Left colon (tissue), 2 donors: ENCODE results near the gene OR10J1. TPM values are rescaled to one million over a fixed set of nuclear protein-coding genes. Genes with fewer than 3 reads are reported as not detected.
"Not testable (repeated sequence)": the region's sequence is repeated elsewhere in the genome, so short reads cannot be mapped to it uniquely, and the experiment has no call there.

Experiments used
- ATAC-seq: fragments of 200-7000 bp; cut with Tn5 transposase; one replicate; pipeline ENCODE4 v1.9.1; 2020; ENCODE audit warnings: mild to moderate bottlenecking, moderate library complexity
- DNase-seq, 2 donors: peaks; one replicate each; pipeline ENCODE4 v3.0.0-alpha.2; 2020
- intact Hi-C, 2 donors: fragments of 100-400 bp; cut with DNase I in 1 of 2; cut with micrococcal nuclease in 1 of 2; formaldehyde crosslinking; loops; one replicate each; pipeline versions ENCODE4 v1.11.2 to v1.14.0; 2022; cut with DNase I, micrococcal nuclease
- long read RNA-seq: library from polyadenylated mRNA; unstranded; transcript quantifications from one replicate; pipeline ENCODE4 v2.0.0, GENCODE V29; 2021
- total RNA-seq, 2 donors: library from RNA; stranded (reverse); fragmentation: NEBNext Ultra II Directional; extraction: Animal tissue kit (Norgen Biotek cat#: 25700); gene quantifications; one replicate each; pipeline ENCODE4 v1.2.1, GENCODE V29; 2021
- donor health status: DM: no; HTN: no; CAD: no.
- donor health status: DM: yes; HTN: yes; CAD: no.

OR10J1 gene
- total RNA-seq: not detected
- long read RNA-seq: 0 reads

DNA sequence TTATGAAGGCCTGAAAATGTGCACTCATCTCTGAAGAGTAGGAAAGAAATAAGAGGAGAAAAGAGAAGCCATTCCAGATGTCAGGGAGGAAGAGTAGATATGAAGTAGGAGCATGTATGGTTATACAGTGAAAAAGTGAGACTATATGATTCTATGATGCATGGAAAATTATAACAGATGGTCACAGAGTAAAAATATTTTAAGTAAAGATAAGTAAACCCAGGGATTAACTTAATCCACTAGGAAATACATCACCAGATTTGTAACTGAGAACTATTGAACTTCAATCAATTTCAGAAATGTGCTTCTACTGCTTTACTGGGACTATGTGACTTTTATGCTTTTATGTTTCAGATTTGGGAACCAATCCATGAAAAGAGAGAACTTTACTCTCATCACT is at the start of gene OR10J1:
TSS of gene OR10J1 (plus strand) at position 301 of the 400 bp plus-strand sequence. CDS start at position 371, 70 bp downstream.
- ATAC-seq (no peak), DNase-seq (no peak)
- intact Hi-C loops: no loop called here

DNA sequence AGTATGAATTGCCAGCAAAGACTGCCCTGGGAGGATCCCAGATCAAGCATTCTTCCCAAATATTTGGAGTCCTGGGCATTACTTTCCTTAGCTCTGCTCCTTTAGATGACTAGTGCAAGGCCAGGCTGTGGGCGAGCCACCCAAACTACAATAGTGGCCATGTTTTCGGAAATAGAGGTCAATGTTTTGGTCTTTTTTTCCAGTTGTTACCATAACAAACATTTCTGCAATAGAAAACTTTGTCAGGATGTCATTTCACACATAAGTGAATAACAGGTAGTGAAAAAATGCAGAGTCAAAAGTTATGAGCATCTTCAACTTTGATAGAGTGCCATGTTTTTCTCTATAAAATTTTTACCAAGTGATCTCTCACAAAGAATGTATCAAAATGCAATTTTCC is 32.7 kb upstream of the OR10J1 start:
- no peak for ATAC-seq
- intact Hi-C loops: no loop called here
- no peak for DNase-seq

GRCh38 chr1:159408862-159409400 is 30.6 kb upstream of the OR10J1 start:
- ATAC-seq (no peak), DNase-seq (no peak)
- intact Hi-C loops: no loop called here

- ATAC-seq (no peak), DNase-seq (no peak)
- intact Hi-C loops: no loop called here
These were observed 17.7 kb upstream of the OR10J1 start for GRCh38 chr1:159421821-159422220.

DNA sequence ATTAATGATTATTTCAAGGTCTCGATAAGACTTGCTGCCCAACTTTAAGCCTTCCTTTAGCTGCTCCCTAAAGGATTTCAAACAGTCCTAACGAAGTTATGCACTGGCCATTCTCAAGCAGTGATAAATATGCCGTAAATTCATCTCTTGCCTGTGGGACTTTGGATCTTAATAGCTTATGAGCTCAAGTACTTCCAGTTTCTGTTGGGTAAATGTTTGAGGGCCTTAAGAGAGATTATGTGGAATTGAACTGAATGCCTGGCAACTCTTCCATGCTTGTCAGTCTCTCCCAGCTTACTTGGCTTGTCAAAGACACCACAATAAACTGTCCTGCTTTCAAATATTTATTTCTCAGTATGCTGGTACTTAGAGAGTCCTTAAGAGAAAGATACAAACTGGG is 11.0 kb upstream of the OR10J1 start:
- intact Hi-C loops: no loop called here
- DNase-seq: no peak
- no peak for ATAC-seq

DNA sequence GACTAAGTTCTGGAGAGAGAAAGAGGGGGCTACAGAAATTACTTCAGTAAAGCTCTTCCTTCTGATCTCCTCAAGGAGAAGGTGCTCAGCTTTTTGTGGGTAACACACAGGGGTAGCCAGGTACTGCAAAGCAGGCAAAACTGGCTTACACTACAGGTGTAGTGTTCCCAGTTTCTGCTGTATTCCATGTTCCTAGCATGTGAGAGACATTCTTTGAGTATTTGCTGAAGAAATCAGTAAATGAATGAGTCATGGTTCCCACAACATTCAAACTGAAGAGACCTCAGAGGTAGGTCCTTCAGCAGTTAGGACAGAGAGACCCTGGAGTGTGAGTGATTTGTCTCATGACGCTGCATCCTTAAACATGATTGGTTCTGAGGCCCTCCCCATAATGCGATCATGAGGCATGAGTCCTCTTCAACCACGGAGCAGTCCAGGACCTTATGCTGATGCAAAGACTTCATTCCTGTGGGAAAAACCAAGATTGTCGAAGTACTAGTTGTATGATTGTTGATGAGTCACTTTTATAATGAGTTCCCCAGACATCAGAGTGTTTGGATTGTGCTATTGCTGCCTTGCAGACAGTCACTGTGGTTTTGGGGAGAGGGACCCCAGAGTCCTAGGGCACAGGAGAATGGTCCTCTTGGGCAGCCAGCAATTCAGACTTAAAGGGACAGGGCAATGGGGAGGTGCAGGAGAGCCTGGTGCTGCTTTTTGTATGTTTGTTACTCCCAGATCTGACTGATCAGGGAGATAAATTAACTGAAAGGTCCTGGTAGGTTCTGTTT is 10.3 kb upstream of the OR10J1 start:
- DNase-seq: no peak
- ATAC-seq: no peak
- intact Hi-C loops: no loop called here

- DNase-seq: no peak
- intact Hi-C loops: no loop called here
- no peak for ATAC-seq
These were observed 8.5 kb upstream of the OR10J1 start for GRCh38 chr1:159430985-159431384.

GRCh38 chr1:159431904-159432303 is 7.6 kb upstream of the OR10J1 start, which contains the start of gene OR10J4:
OR10J4 (plus strand) TSS chr1:159432204.
- intact Hi-C loops: no loop called here
- ATAC-seq (no peak), DNase-seq (no peak)

DNA sequence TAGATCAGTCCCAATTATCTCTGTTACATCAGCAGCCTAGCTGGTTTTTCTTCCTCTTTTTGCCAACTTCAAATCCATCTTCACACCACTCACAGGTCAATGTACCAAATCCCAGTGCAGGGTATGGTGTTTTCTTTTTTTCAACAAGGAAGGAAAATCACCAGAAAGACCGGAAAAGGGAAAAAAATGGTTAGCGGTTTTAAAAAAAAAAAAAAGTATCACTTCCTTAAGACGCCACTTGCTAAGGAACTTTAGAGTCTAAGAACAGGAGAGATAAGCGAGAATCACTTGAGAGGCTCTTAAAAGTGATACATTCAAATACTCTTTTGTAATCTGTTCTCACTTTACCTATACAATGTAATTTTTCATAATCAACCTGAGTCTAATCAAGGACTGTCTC is 3.1 kb upstream of the OR10J1 start:
- intact Hi-C loops: no loop called here
- no peak for ATAC-seq
- DNase-seq: no peak

DNA sequence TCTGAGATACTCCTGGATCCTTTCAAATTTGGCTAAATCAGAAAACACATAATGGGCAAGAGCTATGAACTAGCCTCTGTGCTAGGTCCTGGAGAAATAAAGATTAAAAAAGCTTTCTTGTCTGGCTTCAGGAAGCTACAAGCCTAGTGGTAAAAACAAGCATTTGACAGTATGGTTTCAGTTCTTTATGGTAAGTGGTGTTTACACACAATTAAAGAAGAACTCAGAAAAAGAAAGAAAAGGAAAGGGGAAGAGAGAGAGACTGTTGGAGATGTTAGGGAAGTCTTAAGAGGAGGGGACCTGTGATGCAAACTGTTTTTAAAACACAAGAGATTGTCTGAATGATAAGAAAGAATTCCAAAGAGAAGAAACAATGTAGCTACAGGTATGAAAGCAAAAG is 1.8 kb downstream of the OR10J1 start:
- no peak for DNase-seq
- intact Hi-C loops: no loop called here
- ATAC-seq: no peak

DNA sequence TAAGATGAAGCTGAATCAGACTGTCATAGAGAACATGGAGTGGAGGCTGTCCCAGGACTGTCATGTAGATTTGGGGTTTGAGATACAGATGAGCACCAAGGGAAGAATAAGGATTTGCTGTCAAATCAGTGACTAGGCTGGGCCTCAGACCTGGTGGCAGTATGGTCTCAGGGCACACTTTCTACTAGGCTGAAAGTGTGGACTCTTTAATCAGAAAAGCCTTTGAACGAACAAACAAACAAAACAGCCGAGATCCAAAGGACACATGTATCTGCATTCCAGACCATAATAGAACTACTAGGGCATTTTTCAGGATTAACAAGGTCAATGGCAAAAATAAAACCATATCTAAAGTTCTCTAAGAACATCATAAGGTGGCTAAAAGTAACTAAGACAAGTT is 2.9 kb downstream of the OR10J1 start:
- intact Hi-C loops: no loop called here
- no peak for ATAC-seq
- DNase-seq: no peak

DNA sequence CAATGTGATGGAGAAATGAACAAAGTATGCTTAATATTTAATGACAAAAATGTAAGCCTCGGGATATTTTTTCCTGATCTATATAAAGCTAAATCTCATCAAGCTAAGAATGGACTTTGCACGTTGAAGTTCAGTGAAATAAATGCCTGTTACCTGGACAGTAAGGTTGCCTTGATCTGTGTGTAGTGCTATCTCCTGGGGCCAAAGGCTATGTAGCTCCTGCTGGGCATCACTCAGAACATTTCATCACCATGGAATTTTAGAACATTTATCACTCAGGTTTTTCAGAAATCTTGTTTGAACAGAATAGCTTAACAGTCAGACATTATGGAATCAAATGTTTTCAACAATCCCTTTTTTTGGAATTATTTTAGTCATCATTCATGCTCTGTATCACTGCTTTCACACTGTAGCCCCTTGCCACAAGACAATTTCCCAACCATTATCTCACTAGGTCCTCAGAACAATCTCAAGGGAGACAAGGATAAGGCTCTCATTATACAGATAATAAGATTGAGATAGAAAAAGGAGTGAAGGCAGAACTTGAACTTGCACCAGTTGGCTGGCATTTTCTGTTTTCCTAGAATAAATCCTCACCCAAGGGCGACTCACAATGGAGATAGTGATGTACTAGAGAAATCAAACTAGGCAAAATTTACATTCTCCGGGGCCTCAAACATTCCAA is 3.7 kb downstream of the OR10J1 start:
- DNase-seq: no peak
- intact Hi-C loops: no loop called here
- ATAC-seq: no peak

DNA sequence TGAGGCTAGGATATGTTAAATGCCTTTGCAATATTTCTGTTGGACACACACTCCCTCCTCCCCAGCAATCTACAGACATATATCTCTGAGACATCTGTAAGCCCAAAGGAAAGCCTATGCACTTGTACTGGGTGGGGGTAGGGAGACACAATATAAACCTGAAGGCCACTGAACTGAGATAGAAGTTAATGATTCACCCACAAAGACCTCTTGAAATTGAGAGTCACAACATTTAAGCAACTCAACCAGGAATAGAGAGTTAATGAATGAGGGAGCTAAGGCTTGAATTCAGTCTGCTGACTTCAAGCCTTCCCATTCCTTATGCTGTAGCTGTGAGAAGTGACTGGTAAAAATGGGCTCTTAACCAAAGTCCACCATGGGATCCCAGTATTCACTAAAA is 5.0 kb downstream of the OR10J1 start:
- ATAC-seq (no peak), DNase-seq (no peak)
- intact Hi-C loops: no loop called here

- intact Hi-C loops: no loop called here
- ATAC-seq (no peak), DNase-seq (no peak)
These were observed 8.7 kb downstream of the OR10J1 start for GRCh38 chr1:159448181-159448580.

DNA sequence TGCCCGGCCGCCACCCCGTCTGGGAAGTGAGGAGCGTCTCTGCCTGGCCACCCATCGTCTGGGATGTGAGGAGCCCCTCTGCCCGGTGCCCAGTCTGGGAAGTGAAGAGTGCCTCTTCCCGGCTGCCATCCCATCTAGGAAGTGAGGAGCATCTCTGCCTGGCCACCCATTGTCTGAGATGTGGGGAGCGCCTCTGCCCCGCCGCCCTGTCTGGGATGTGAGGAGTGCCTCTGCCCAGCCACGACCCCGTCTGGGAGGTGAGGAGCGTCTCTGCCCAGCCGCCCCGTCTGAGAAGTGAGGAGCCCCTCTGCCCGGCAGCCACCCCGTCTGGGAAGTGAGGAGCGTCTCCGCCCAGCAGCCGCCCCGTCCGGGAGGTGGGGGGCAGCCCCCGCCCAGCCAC is 10.1 kb downstream of the OR10J1 start:
- ATAC-seq, intact Hi-C loops, DNase-seq: not testable (repeated sequence)

DNA sequence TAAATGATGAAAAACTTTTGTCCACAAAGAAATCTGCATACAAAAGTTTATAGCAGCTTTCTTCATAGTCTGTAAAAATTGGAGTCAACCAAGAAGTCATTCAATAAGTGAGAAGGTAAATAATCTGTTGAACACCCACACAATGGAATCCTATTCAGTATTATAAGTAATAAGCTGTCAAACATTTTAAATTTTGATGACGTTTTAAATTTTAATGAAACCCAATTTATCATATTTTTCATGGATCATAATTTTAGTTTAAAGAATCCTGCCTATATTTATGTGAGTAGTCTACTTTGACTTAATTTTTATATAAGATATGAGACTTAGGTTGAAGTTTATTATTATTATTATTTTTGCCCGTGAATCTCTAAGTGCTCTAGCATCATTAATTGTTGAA is 20.0 kb downstream of the OR10J1 start:
- intact Hi-C loops: no loop called here
- DNase-seq (no peak), ATAC-seq (no peak)

GRCh38 chr1:159465191-159465603 is 25.7 kb downstream of the OR10J1 start:
- DNase-seq: no peak
- no peak for ATAC-seq
- intact Hi-C loops: no loop called here

DNA sequence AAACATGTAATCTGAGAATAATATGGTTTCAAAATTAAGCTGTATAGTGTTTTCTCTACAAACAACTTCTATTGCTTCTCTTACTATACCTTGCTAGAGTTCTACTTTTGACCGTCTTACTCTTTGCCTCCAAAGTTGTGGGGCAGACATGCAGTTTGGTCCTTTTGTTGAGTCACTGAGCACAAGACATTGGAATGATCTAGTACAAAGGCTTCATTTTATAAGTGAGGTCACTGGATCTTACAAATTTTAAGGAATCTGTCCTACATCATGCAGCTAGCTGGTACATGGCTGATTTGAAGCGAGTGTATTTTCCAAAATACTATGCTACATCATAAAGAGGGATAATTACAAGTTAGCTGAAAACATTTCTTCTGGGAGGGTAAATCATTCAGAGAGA is 28.8 kb downstream of the OR10J1 start:
- ATAC-seq: no peak
- DNase-seq: no peak
- intact Hi-C loops: no loop called here

- ATAC-seq (no peak), DNase-seq (no peak)
- intact Hi-C loops: no loop called here
These were observed 30.5 kb downstream of the OR10J1 start for GRCh38 chr1:159469921-159470533.

- no peak for ATAC-seq
- DNase-seq: no peak
- intact Hi-C loops: no loop called here
These were observed 33.8 kb downstream of the OR10J1 start for GRCh38 chr1:159473335-159473734.
